Measurements from ENCODE around the gene SULT2A1. TPM values are rescaled to one million over a fixed set of nuclear protein-coding genes. Genes with fewer than 3 reads are reported as not detected.
"Not testable (repeated sequence)": the region's sequence is repeated elsewhere in the genome, so short reads cannot be mapped to it uniquely, and the experiment has no call there.

The SULT2A1 gene, protein sequence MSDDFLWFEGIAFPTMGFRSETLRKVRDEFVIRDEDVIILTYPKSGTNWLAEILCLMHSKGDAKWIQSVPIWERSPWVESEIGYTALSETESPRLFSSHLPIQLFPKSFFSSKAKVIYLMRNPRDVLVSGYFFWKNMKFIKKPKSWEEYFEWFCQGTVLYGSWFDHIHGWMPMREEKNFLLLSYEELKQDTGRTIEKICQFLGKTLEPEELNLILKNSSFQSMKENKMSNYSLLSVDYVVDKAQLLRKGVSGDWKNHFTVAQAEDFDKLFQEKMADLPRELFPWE
- not detected for polyA plus RNA-seq (2013, experiment 1 of 2)
- polyA plus RNA-seq (2013, experiment 2 of 2): not detected

DNA sequence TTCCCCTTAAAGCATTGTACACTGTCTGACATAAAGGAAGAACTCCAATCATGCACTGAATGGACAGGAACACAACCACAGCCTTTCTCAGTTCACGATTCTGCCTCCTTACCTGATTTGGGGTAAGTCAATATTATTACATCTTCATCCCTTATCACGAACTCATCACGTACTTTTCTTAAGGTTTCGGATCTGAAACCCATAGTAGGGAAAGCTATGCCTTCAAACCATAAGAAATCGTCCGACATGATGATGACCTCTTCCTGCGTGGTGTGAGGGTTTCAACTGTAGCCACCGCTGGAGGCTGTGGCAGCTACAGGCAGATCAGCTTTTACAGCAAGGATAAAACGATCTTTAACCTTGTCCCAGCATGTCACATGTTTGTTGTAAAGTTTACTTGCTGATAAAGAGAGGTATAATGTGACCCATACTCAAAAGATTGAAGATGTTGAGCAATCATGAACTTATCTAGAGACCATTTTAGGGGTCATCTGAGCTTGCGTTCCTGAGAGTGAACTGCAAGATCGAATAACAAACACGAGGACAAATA is at the start of gene SULT2A1:
SULT2A1 (minus strand) TSS at position 306 of the 550 bp plus-strand sequence; CDS start at position 248, 58 bp downstream.
- no peaks in the 10 kb centered on the region for H3K36me3 ChIP-seq (replicated peaks in 1 of 2; ENCODE audit: control insufficient read depth in 2 of 2, insufficient read depth in 2 of 2, low read length in 2 of 2)
- no peak within 1 kb of the TSS for H2AK5ac ChIP-seq (ENCODE audit: low read depth, low read length)
- H3K14ac ChIP-seq (ENCODE audit: low read length): no peak within 1 kb of the TSS
- no peak within 1 kb of the TSS for H3K23ac ChIP-seq (ENCODE audit: low read depth, low read length, poor library complexity)
- no peak within 1 kb of the TSS for H4K91ac ChIP-seq (ENCODE audit: low read depth, low read length, poor library complexity)
- no peaks in the 10 kb centered on the region for H3K9me3 ChIP-seq (replicated peaks in 1 of 2; ENCODE audit: control insufficient read depth in 2 of 2, insufficient read depth in 1 of 2, low read depth in 1 of 2, low read length in 2 of 2)
- H3K27ac ChIP-seq (replicated peaks; ENCODE audit: low read length): no peak within 1 kb of the TSS
- no peak within 1 kb of the TSS for H3K18ac ChIP-seq (ENCODE audit: low read length)
- no peak for DNase-seq (ENCODE audit: low spot score)
- H4K8ac ChIP-seq (ENCODE audit: low read depth, low read length): no peak within 1 kb of the TSS
- no peak within 1 kb of the TSS for H3K4ac ChIP-seq (ENCODE audit: low read length)
- H3K9ac ChIP-seq (ENCODE audit: low read depth, low read length, poor library complexity): no peak within 1 kb of the TSS
- H3K27me3 ChIP-seq (ENCODE audit: control insufficient read depth in 3 of 3, insufficient read depth in 3 of 3, low read depth in 1 of 3, low read length in 3 of 3): peaks cover 0 to 4% (median 0%) of the 10 kb centered on the region in 3 experiments
- H3K4me2 ChIP-seq (ENCODE audit: insufficient read depth, low read length, poor library complexity, severe bottlenecking): no peak within 1 kb of the TSS
- no peak within 1 kb of the TSS for H2BK15ac ChIP-seq (ENCODE audit: low read length)
- no peak within 1 kb of the TSS for H3K4me3 ChIP-seq (ENCODE audit: low read length in 2 of 2)
- no peak within 1 kb of the TSS for H2AFZ ChIP-seq (ENCODE audit: low read length)
- H3K4me1 ChIP-seq (ENCODE audit: control insufficient read depth in 2 of 2, insufficient read depth in 1 of 2, low read depth in 1 of 2, low read length in 2 of 2): peaks cover 0 to 2% of the 10 kb centered on the region in 2 donors
- H2BK12ac ChIP-seq (ENCODE audit: low read length): no peak within 1 kb of the TSS
- H2BK120ac ChIP-seq (ENCODE audit: low read depth, low read length): no peak within 1 kb of the TSS
- H3K79me1 ChIP-seq (ENCODE audit: low read depth, low read length): no peaks in the 10 kb centered on the region
- no CpG with 5 or more reads among the region's 12 CpGs for WGBS, 2 donors (ENCODE audit: extremely low coverage in 2 of 2, insufficient read length in 2 of 2, insufficient replicate concordance in 1 of 2)
- no peak within 1 kb of the TSS for H2BK5ac ChIP-seq (ENCODE audit: low read length)

DNA sequence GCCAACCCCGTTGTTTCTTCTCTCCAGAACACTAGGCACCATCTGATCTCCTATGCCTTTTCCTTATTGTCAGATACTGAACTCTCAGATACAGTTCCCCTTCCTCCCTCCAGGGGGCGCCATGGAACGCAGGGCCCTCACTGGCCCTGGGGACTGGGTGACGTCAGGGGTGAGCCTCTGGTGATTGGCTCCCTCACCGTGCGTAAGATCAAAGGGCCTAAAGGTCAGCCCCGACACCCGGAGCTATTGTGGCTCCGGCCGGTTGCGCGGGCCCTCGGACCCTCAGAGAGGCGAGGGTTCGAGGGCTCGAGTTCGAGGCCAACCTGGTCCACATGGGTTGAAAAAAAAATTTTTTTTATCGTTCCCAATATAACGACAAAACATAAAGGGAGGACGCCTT is 42.5 kb upstream of the SULT2A1 start:
- H3K4me2 ChIP-seq (ENCODE audit: insufficient read depth, low read length, poor library complexity, severe bottlenecking); H3K9ac ChIP-seq (ENCODE audit: low read depth, low read length, poor library complexity); H4K91ac ChIP-seq (ENCODE audit: low read depth, low read length, poor library complexity); H3K27ac ChIP-seq (replicated peaks; ENCODE audit: low read length); H4K8ac ChIP-seq (ENCODE audit: low read depth, low read length); H3K14ac ChIP-seq (ENCODE audit: low read length); H3K23ac ChIP-seq (ENCODE audit: low read depth, low read length, poor library complexity); H3K4me3 ChIP-seq (ENCODE audit: low read length in 2 of 2); DNase-seq (ENCODE audit: low spot score); H3K4me1 ChIP-seq (ENCODE audit: control insufficient read depth in 2 of 2, insufficient read depth in 1 of 2, low read depth in 1 of 2, low read length in 2 of 2); H2BK5ac ChIP-seq (ENCODE audit: low read length); H2AFZ ChIP-seq (ENCODE audit: low read length); H3K4ac ChIP-seq (ENCODE audit: low read length); H3K27me3 ChIP-seq (ENCODE audit: control insufficient read depth in 3 of 3, insufficient read depth in 3 of 3, low read depth in 1 of 3, low read length in 3 of 3); H3K79me1 ChIP-seq (ENCODE audit: low read depth, low read length); H3K9me3 ChIP-seq (replicated peaks in 1 of 2; ENCODE audit: control insufficient read depth in 2 of 2, insufficient read depth in 1 of 2, low read depth in 1 of 2, low read length in 2 of 2); H2AK5ac ChIP-seq (ENCODE audit: low read depth, low read length); H3K36me3 ChIP-seq (replicated peaks in 1 of 2; ENCODE audit: control insufficient read depth in 2 of 2, insufficient read depth in 2 of 2, low read length in 2 of 2); H2BK15ac ChIP-seq (ENCODE audit: low read length); H2BK120ac ChIP-seq (ENCODE audit: low read depth, low read length); H2BK12ac ChIP-seq (ENCODE audit: low read length); H3K18ac ChIP-seq (ENCODE audit: low read length): not testable (repeated sequence)
- no CpG with 5 or more reads among the region's 20 CpGs for WGBS, 2 donors (ENCODE audit: extremely low coverage in 2 of 2, insufficient read length in 2 of 2, insufficient replicate concordance in 1 of 2)

DNA sequence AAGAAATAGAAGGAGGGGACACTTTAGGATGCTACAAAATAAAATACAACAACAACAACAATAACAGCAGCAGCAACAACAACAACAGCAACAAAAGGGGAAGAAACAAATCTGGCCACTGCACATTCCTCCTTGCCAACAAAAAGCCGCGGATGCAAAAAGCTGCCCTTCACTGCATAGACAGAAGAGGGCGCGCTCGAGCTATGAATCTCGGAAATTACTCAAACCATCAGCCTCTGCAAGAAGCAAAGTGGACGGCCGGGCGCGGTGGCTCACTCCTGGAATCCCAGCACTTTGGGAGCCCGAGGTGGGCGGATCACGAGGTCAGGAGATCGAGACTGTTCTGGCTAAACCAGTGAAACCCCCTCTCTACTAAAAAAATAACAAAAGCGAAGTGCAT is 34.0 kb upstream of the SULT2A1 start:
- WGBS, 2 donors (ENCODE audit: extremely low coverage in 2 of 2, insufficient read length in 2 of 2, insufficient replicate concordance in 1 of 2): no CpG with 5 or more reads among the region's 15 CpGs
- H2BK12ac ChIP-seq (ENCODE audit: low read length): not testable (repeated sequence)

DNA sequence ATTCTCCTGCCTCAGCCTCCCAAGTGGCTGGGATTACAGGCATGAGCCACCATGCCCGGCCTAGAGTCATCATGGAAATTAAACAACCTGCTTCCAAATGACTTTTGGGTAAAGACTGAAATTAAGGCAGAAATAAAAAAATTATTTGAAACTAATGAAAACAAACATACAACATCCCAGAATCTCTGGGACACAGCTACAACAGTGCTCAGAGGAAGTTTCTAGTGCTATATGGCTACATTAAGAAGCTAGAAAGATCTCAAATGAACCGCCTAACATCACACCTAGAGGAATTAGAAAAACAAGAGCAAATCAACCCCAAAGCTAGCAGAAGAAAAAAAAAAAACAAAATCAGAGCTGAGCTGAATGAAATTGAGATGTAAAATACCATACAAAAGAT is 24.1 kb upstream of the SULT2A1 start:
- H3K14ac ChIP-seq (ENCODE audit: low read length); H3K23ac ChIP-seq (ENCODE audit: low read depth, low read length, poor library complexity); DNase-seq (ENCODE audit: low spot score); H3K4me2 ChIP-seq (ENCODE audit: insufficient read depth, low read length, poor library complexity, severe bottlenecking); H3K79me1 ChIP-seq (ENCODE audit: low read depth, low read length); H2BK120ac ChIP-seq (ENCODE audit: low read depth, low read length); H4K8ac ChIP-seq (ENCODE audit: low read depth, low read length); H3K18ac ChIP-seq (ENCODE audit: low read length); H2AK5ac ChIP-seq (ENCODE audit: low read depth, low read length); H3K4me1 ChIP-seq (ENCODE audit: control insufficient read depth in 2 of 2, insufficient read depth in 1 of 2, low read depth in 1 of 2, low read length in 2 of 2); H2BK5ac ChIP-seq (ENCODE audit: low read length); H3K4me3 ChIP-seq (ENCODE audit: low read length in 2 of 2); H3K9me3 ChIP-seq (replicated peaks in 1 of 2; ENCODE audit: control insufficient read depth in 2 of 2, insufficient read depth in 1 of 2, low read depth in 1 of 2, low read length in 2 of 2); H3K27ac ChIP-seq (replicated peaks; ENCODE audit: low read length); H3K36me3 ChIP-seq (replicated peaks in 1 of 2; ENCODE audit: control insufficient read depth in 2 of 2, insufficient read depth in 2 of 2, low read length in 2 of 2); H2BK12ac ChIP-seq (ENCODE audit: low read length); H3K4ac ChIP-seq (ENCODE audit: low read length); H3K9ac ChIP-seq (ENCODE audit: low read depth, low read length, poor library complexity); H3K27me3 ChIP-seq (ENCODE audit: control insufficient read depth in 3 of 3, insufficient read depth in 3 of 3, low read depth in 1 of 3, low read length in 3 of 3); H4K91ac ChIP-seq (ENCODE audit: low read depth, low read length, poor library complexity); H2BK15ac ChIP-seq (ENCODE audit: low read length); H2AFZ ChIP-seq (ENCODE audit: low read length): not testable (repeated sequence)
- no CpG with 5 or more reads among the region's 2 CpGs for WGBS, 2 donors (ENCODE audit: extremely low coverage in 2 of 2, insufficient read length in 2 of 2, insufficient replicate concordance in 1 of 2)

More for the DNA sequence above, 34.0 kb upstream of the SULT2A1 start:
- H3K18ac ChIP-seq (ENCODE audit: low read length); DNase-seq (ENCODE audit: low spot score); H3K36me3 ChIP-seq (replicated peaks in 1 of 2; ENCODE audit: control insufficient read depth in 2 of 2, insufficient read depth in 2 of 2, low read length in 2 of 2); H3K4me2 ChIP-seq (ENCODE audit: insufficient read depth, low read length, poor library complexity, severe bottlenecking); H3K4me3 ChIP-seq (ENCODE audit: low read length in 2 of 2); H3K9ac ChIP-seq (ENCODE audit: low read depth, low read length, poor library complexity); H2BK5ac ChIP-seq (ENCODE audit: low read length); H3K23ac ChIP-seq (ENCODE audit: low read depth, low read length, poor library complexity); H4K8ac ChIP-seq (ENCODE audit: low read depth, low read length); H2AK5ac ChIP-seq (ENCODE audit: low read depth, low read length); H3K79me1 ChIP-seq (ENCODE audit: low read depth, low read length); H3K27ac ChIP-seq (replicated peaks; ENCODE audit: low read length); H3K4me1 ChIP-seq (ENCODE audit: control insufficient read depth in 2 of 2, insufficient read depth in 1 of 2, low read depth in 1 of 2, low read length in 2 of 2); H3K14ac ChIP-seq (ENCODE audit: low read length); H3K27me3 ChIP-seq (ENCODE audit: control insufficient read depth in 3 of 3, insufficient read depth in 3 of 3, low read depth in 1 of 3, low read length in 3 of 3); H2BK120ac ChIP-seq (ENCODE audit: low read depth, low read length); H2AFZ ChIP-seq (ENCODE audit: low read length); H4K91ac ChIP-seq (ENCODE audit: low read depth, low read length, poor library complexity); H2BK15ac ChIP-seq (ENCODE audit: low read length); H3K9me3 ChIP-seq (replicated peaks in 1 of 2; ENCODE audit: control insufficient read depth in 2 of 2, insufficient read depth in 1 of 2, low read depth in 1 of 2, low read length in 2 of 2); H3K4ac ChIP-seq (ENCODE audit: low read length): not testable (repeated sequence)
